Esophagus squamous epithelium (tissue), 5 donors: ENCODE results near the gene CRABP2. TPM values are rescaled to one million over a fixed set of nuclear protein-coding genes. Genes with fewer than 3 reads are reported as not detected.

ENCODE experiments used
- DNase-seq: peaks from one replicate; lab custom pipeline; 2025; lab: John Stamatoyannopoulos, UW
- H3K27ac ChIP-seq, 4 donors: fragments of 200-600 bp; sonication (generic); one replicate each; pipeline ENCODE4 v1.5.1; 2016 to 2019; ENCODE audit warnings: mild to moderate bottlenecking in 1 of 4
- H3K27me3 ChIP-seq, 4 donors: fragments of 200-600 bp; sonication (generic); 1 replicate in 3 of 4; 2 replicates in 1 of 4; pipeline versions ENCODE4 v1.5.1 to v1.6.0; 2017 to 2021; ENCODE audit warnings: antibody characterized with exemption in 1 of 4
- H3K36me3 ChIP-seq, 3 donors: fragments of 200-600 bp; sonication (generic); one replicate each; pipeline ENCODE4 v1.5.1; 2016 to 2019
- H3K4me1 ChIP-seq, 3 donors: fragments of 200-600 bp; sonication (generic); one replicate each; pipeline ENCODE4 v1.5.1; 2017 to 2019
- H3K4me3 ChIP-seq, 4 donors: fragments of 200-600 bp; sonication (generic); 1 replicate in 3 of 4; 2 replicates in 1 of 4; pipeline ENCODE4 v1.5.1; 2016 to 2019; ENCODE audit warnings: mild to moderate bottlenecking in 2 of 4, moderate library complexity in 1 of 4
- H3K9me3 ChIP-seq, 3 donors: fragments of 200-600 bp; sonication (generic); one replicate each; pipeline ENCODE4 v1.5.1; 2016 to 2019
- POLR2A ChIP-seq, 4 donors: fragments of 450-650 bp; IDR thresholded peaks; one replicate each; pipeline ENCODE4 v1.6.1; 2017; ENCODE audit warnings: antibody characterized with exemption in 4 of 4, mild to moderate bottlenecking in 4 of 4, moderate library complexity in 3 of 4
- WGBS, 2 donors: methylation state at CpG; one replicate each; pipeline ENCODE4 v1.1.5; 2018; 5-methylcytosine and 5-hydroxymethylcytosine counted together
- intact Hi-C: fragments of 100-400 bp; cut with DNase I; formaldehyde crosslinking; loops from one replicate; pipeline ENCODE4 v1.15.0; 2022
- total RNA-seq, 4 donors: library from RNA; depleted of rRNA; stranded (reverse); fragments of >200 nt; gene quantifications; one replicate each; pipeline ENCODE4 v1.1.0, GENCODE V29; 2016
- TF ChIP-seq, protein P1 (sequence below), 6 experiments: fragments of 450-650 bp in 4 of 6; fragments of 200-600 bp in 2 of 6; sonication (generic) in 2 of 6; IDR thresholded peaks; one replicate each; pipeline ENCODE4 v1.5.1; 2016 to 2019; ENCODE audit warnings: antibody characterized with exemption in 6 of 6, mild to moderate bottlenecking in 4 of 6, moderate library complexity in 4 of 6
- donor health status: DM: yes; HTN: yes; CAD: no.

The CRABP2 gene
- total RNA-seq, 4 donors from 2014 or later, result 149 to 916 (median 441) TPM

DNA sequence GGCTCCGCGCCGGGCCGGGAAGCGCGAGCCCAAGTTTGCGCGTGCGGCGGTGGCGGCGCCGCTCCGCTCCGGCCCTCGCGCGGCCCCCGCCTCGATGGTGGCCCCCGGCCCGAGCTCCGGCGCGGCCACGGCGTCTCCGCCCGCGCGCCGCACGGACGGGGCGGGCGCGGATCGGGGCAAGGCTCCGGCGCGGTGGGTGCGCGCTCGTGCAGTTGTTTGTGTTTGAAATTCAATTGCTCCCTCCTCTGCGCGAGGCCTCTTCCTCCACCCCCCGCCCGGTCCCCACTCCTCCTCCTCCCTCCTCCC lies 46.0 kb upstream of the CRABP2 start, which contains the start of gene HDGF:
TSS of gene HDGF (minus strand) at position 225 of the 306 bp plus-strand sequence. CDS start 246 bp downstream, outside the sequence.
- DNase-seq, result no peak
- Histone ChIP-seq H3K4me3 (peak within 1 kb of the TSS; percentile 75 to 97 (median 96)), H3K36me3 (no peaks in the 10 kb centered on the region), H3K4me1 (peaks cover 33 to 61% (median 38%) of the 10 kb centered on the region in 3 donors), H3K9me3 (no peaks in the 10 kb centered on the region), H3K27me3 (no peaks in the 10 kb centered on the region), H3K27ac (peak within 1 kb of the TSS; percentile 93 to 99 (median 98))
- intact Hi-C loops, result no loop called here
- WGBS, 2 donors, result 0 to 1% methylated on average over 15 to 30 of the region's 48 CpGs
- no peak for TF ChIP-seq POLR2A (IDR thresholded peaks at IDR 0.05)
- TF ChIP-seq, protein P1, sequence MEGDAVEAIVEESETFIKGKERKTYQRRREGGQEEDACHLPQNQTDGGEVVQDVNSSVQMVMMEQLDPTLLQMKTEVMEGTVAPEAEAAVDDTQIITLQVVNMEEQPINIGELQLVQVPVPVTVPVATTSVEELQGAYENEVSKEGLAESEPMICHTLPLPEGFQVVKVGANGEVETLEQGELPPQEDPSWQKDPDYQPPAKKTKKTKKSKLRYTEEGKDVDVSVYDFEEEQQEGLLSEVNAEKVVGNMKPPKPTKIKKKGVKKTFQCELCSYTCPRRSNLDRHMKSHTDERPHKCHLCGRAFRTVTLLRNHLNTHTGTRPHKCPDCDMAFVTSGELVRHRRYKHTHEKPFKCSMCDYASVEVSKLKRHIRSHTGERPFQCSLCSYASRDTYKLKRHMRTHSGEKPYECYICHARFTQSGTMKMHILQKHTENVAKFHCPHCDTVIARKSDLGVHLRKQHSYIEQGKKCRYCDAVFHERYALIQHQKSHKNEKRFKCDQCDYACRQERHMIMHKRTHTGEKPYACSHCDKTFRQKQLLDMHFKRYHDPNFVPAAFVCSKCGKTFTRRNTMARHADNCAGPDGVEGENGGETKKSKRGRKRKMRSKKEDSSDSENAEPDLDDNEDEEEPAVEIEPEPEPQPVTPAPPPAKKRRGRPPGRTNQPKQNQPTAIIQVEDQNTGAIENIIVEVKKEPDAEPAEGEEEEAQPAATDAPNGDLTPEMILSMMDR (IDR thresholded peaks at IDR 0.05), result no peak

- Histone ChIP-seq H3K4me3 (peak overlapping the region; percentile 75 to 97 (median 96)), H3K27ac (peak overlapping the region; percentile 93 to 99 (median 98)), H3K4me1 (peaks cover 39 to 66% (median 43%) of the 10 kb centered on the region in 3 donors), H3K9me3 (no peaks in the 10 kb centered on the region), H3K27me3 (no peaks in the 10 kb centered on the region), H3K36me3 (no peaks in the 10 kb centered on the region)
- 0% methylated on average over 10 to 20 of the region's 64 CpGs for WGBS, 2 donors
- TF ChIP-seq, protein P1 (IDR thresholded peaks at IDR 0.05), result peak in 3 of 6 experiments; percentile 14 to 29 (median 18)
- no peak for TF ChIP-seq POLR2A (IDR thresholded peaks at IDR 0.05)
- no peak for DNase-seq
- intact Hi-C loops, result no loop called here
Observed at GRCh38 chr1:156750711-156751450, 45.5 kb upstream of the CRABP2 start.

- Histone ChIP-seq H3K9me3 (no peaks in the 10 kb centered on the region), H3K4me3 (peak overlapping the region; percentile 75 to 97 (median 96)), H3K4me1 (peaks cover 45 to 72% (median 49%) of the 10 kb centered on the region in 3 donors), H3K27me3 (no peaks in the 10 kb centered on the region), H3K27ac (peak overlapping the region; percentile 93 to 99 (median 98)), H3K36me3 (peaks cover 0 to 3% (median 0%) of the 10 kb centered on the region in 3 donors)
- no peak for DNase-seq
- 0% methylated on average over 3 to 5 of the region's 5 CpGs for WGBS, 2 donors
- TF ChIP-seq POLR2A (IDR thresholded peaks at IDR 0.05), result peak in 1 of 4 donors; percentile 40
- TF ChIP-seq, protein P1 (IDR thresholded peaks at IDR 0.05), result no peak
- intact Hi-C loops, result no loop called here
Observed at GRCh38 chr1:156750191-156750672, 44.8 kb upstream of the CRABP2 start.

- Histone ChIP-seq H3K36me3 (peaks cover 0 to 10% (median 5%) of the 10 kb centered on the region in 3 donors), H3K4me1 (peaks cover 46 to 79% (median 49%) of the 10 kb centered on the region in 3 donors), H3K9me3 (no peaks in the 10 kb centered on the region), H3K27ac (peak overlapping the region; percentile 93 to 99 (median 98)), H3K4me3 (peak overlapping the region; percentile 75 to 97 (median 96)), H3K27me3 (no peaks in the 10 kb centered on the region)
- 7 to 9% methylated on average over 3 to 7 of the region's 8 CpGs for WGBS, 2 donors
- intact Hi-C loops, result no loop called here
- no peak for DNase-seq
- TF ChIP-seq POLR2A (IDR thresholded peaks at IDR 0.05), result no peak
- TF ChIP-seq, protein P1 (IDR thresholded peaks at IDR 0.05), result no peak
Observed at GRCh38 chr1:156749419-156750118, 44.2 kb upstream of the CRABP2 start.
